K562 (cell line): ENCODE results near the gene IDH1. TPM values are rescaled to one million over a fixed set of nuclear protein-coding genes. Genes with fewer than 3 reads are reported as not detected.

Source experiments
- CBFA2T3 ChIP-seq: fragments of 450-650 bp; IDR thresholded peaks from 2 replicates; pipeline ENCODE4 v1.6.1; 2017
- DACH1 ChIP-seq: fragments of 450-650 bp; IDR thresholded peaks from 2 replicates; pipeline ENCODE4 v1.6.1; 2018; ENCODE audit not compliant: partially characterized antibody
- EP400 ChIP-seq: fragments of 450-650 bp; IDR thresholded peaks from 2 replicates; pipeline ENCODE4 v1.6.1; 2017; ENCODE audit warnings: antibody characterized with exemption, mild to moderate bottlenecking, moderate library complexity
- FOSL1 ChIP-seq: fragments of 200-800 bp; sonication (Bioruptor generic); conservative IDR thresholded peaks from 2 replicates; pipeline ENCODE4 v1.6.1; 2016; ENCODE audit warnings: missing genetic modification characterization, missing compliant biosample characterization
- NR2C2 ChIP-seq, 2 experiments: fragments of 200-800 bp in 1 of 2; sonication (Bioruptor generic) in 1 of 2; sonication (generic) in 1 of 2; formaldehyde crosslinking in 1 of 2; IDR thresholded peaks; 2 replicates each; pipeline versions ENCODE4 v1.6.1 to v1.8.0; 2016 to 2022; ENCODE audit warnings: mild to moderate bottlenecking in 1 of 2, missing compliant biosample characterization in 1 of 2, missing genetic modification characterization in 1 of 2, missing genetic modification reagents in 1 of 2
- NRF1 ChIP-seq, 2 experiments: fragments of 450-650 bp; IDR thresholded peaks in 1 of 2; conservative IDR thresholded peaks in 1 of 2; 2 replicates each; pipeline ENCODE4 v1.6.1; 2014; ENCODE audit warnings: mild to moderate bottlenecking in 2 of 2
- polyA plus RNA-seq, 8 experiments: library from polyadenylated mRNA; depleted of rRNA in 4 of 8; stranded (reverse) in 5 of 8; unstranded in 3 of 8; fragments of >200 nt; fragmentation: Nextera tagmentation in 2 of 8; fragmentation: Illumina TruSeq in 1 of 8; extraction: Ambion mirVana in 2 of 8; extraction: Trizol in 1 of 8; gene quantifications; 2 replicates each; pipeline versions ENCODE4 v1.2.1 to v1.2.3, GENCODE V29; 2011 to 2014; ENCODE audit warnings: inconsistent platforms in 1 of 8, missing spikeins in 1 of 8
- total RNA-seq, 7 experiments: library from RNA; depleted of rRNA in 6 of 7; stranded (reverse); fragments of >200 nt in 6 of 7; fragmentation: Illumina TruSeq in 2 of 7; extraction: Trizol in 2 of 7; gene quantifications; 2 replicates each; pipeline versions ENCODE4 v1.2.1 to v1.2.3, GENCODE V29; 2011 to 2021; ENCODE audit warnings: low replicate concordance in 1 of 7
- TF ChIP-seq, protein P1 (sequence below): fragments of 250-450 bp; sonication (Bioruptor Pico); IDR thresholded peaks from 2 replicates; pipeline ENCODE4 v1.8.0; 2022; ENCODE audit warnings: inconsistent platforms
- TF ChIP-seq, protein P2 (sequence below): fragments of 200-600 bp; sonication (generic); IDR thresholded peaks from one replicate; pipeline ENCODE4 v1.6.1; 2012; ENCODE audit warnings: mild to moderate bottlenecking, low read depth, low read length, inconsistent platforms

Gene IDH1
- total and polyA plus RNA-seq, 9 of the 15 experiments (the other 6 are each of a cell fraction or from before 2014, with no cell fraction given), result 61.9 to 194 (median 101) TPM

DNA sequence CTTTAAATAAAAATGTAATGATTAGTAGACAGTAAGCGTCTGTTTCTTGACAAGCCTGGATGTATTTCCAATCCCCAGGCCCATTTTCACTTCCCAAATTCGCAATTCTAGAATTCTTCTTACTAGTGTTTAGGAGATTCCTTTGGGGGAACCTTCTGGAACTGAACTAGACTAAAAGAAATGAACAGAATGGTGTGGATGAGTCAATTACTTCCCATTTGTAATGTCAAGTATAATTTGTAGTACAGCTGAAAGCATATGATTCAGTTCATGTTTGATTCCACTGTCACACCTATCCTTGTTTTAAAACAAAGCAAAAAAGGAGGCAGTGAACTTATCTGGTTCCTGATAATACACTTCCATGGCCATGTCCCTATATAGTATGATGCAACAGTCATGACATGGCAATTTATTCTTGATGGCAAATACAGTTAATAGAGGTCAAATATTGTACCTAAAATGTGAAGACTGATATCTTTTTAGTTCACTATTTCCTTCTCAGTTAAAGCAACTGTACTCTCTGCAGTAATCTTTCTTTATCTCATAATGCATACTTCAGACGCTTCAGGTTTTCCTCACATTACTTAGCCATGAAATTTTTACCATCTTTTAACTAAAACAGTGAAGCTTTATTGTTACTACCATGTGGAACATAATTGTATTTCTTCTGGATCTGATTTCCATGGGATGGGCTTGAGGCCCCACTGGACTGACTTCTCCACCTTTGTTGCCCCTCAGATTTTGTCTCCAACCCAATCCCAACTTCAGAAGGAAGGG, 2.0 kb downstream of the IDH1 start (continued):
- TF ChIP-seq, protein P1, sequence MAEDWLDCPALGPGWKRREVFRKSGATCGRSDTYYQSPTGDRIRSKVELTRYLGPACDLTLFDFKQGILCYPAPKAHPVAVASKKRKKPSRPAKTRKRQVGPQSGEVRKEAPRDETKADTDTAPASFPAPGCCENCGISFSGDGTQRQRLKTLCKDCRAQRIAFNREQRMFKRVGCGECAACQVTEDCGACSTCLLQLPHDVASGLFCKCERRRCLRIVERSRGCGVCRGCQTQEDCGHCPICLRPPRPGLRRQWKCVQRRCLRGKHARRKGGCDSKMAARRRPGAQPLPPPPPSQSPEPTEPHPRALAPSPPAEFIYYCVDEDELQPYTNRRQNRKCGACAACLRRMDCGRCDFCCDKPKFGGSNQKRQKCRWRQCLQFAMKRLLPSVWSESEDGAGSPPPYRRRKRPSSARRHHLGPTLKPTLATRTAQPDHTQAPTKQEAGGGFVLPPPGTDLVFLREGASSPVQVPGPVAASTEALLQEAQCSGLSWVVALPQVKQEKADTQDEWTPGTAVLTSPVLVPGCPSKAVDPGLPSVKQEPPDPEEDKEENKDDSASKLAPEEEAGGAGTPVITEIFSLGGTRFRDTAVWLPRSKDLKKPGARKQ (CRISPR knock-in tag), result no peak
- TF ChIP-seq NRF1 (conservative IDR thresholded peaks at IDR 0.05 in 1 of 2, IDR thresholded peaks at IDR 0.05 in 1 of 2) (no peak), EP400 (peak; percentile 77), DACH1 (peak; percentile 60), FOSL1 (tag) (peak; percentile 36), CBFA2T3 (peak; percentile 11; the same call in 1 of the 2 replicates), NR2C2 (CRISPR knock-in tag; IDR thresholded peaks at IDR 0.05) (no peak), NR2C2 (tag; IDR thresholded peaks at IDR 0.05) (peak; percentile 12; the same call in 1 of the 2 replicates)
- TF ChIP-seq, protein P2, sequence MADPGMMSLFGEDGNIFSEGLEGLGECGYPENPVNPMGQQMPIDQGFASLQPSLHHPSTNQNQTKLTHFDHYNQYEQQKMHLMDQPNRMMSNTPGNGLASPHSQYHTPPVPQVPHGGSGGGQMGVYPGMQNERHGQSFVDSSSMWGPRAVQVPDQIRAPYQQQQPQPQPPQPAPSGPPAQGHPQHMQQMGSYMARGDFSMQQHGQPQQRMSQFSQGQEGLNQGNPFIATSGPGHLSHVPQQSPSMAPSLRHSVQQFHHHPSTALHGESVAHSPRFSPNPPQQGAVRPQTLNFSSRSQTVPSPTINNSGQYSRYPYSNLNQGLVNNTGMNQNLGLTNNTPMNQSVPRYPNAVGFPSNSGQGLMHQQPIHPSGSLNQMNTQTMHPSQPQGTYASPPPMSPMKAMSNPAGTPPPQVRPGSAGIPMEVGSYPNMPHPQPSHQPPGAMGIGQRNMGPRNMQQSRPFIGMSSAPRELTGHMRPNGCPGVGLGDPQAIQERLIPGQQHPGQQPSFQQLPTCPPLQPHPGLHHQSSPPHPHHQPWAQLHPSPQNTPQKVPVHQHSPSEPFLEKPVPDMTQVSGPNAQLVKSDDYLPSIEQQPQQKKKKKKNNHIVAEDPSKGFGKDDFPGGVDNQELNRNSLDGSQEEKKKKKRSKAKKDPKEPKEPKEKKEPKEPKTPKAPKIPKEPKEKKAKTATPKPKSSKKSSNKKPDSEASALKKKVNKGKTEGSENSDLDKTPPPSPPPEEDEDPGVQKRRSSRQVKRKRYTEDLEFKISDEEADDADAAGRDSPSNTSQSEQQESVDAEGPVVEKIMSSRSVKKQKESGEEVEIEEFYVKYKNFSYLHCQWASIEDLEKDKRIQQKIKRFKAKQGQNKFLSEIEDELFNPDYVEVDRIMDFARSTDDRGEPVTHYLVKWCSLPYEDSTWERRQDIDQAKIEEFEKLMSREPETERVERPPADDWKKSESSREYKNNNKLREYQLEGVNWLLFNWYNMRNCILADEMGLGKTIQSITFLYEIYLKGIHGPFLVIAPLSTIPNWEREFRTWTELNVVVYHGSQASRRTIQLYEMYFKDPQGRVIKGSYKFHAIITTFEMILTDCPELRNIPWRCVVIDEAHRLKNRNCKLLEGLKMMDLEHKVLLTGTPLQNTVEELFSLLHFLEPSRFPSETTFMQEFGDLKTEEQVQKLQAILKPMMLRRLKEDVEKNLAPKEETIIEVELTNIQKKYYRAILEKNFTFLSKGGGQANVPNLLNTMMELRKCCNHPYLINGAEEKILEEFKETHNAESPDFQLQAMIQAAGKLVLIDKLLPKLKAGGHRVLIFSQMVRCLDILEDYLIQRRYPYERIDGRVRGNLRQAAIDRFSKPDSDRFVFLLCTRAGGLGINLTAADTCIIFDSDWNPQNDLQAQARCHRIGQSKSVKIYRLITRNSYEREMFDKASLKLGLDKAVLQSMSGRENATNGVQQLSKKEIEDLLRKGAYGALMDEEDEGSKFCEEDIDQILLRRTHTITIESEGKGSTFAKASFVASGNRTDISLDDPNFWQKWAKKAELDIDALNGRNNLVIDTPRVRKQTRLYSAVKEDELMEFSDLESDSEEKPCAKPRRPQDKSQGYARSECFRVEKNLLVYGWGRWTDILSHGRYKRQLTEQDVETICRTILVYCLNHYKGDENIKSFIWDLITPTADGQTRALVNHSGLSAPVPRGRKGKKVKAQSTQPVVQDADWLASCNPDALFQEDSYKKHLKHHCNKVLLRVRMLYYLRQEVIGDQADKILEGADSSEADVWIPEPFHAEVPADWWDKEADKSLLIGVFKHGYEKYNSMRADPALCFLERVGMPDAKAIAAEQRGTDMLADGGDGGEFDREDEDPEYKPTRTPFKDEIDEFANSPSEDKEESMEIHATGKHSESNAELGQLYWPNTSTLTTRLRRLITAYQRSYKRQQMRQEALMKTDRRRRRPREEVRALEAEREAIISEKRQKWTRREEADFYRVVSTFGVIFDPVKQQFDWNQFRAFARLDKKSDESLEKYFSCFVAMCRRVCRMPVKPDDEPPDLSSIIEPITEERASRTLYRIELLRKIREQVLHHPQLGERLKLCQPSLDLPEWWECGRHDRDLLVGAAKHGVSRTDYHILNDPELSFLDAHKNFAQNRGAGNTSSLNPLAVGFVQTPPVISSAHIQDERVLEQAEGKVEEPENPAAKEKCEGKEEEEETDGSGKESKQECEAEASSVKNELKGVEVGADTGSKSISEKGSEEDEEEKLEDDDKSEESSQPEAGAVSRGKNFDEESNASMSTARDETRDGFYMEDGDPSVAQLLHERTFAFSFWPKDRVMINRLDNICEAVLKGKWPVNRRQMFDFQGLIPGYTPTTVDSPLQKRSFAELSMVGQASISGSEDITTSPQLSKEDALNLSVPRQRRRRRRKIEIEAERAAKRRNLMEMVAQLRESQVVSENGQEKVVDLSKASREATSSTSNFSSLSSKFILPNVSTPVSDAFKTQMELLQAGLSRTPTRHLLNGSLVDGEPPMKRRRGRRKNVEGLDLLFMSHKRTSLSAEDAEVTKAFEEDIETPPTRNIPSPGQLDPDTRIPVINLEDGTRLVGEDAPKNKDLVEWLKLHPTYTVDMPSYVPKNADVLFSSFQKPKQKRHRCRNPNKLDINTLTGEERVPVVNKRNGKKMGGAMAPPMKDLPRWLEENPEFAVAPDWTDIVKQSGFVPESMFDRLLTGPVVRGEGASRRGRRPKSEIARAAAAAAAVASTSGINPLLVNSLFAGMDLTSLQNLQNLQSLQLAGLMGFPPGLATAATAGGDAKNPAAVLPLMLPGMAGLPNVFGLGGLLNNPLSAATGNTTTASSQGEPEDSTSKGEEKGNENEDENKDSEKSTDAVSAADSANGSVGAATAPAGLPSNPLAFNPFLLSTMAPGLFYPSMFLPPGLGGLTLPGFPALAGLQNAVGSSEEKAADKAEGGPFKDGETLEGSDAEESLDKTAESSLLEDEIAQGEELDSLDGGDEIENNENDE, result no peak
